ENCODE results near the gene PIM2. TPM values are rescaled to one million over a fixed set of nuclear protein-coding genes. Genes with fewer than 3 reads are reported as not detected.

PIM2 gene
- total and polyA plus RNA-seq, 2 experiments from 2014 or later = 11.5 to 16.8 TPM

DNA sequence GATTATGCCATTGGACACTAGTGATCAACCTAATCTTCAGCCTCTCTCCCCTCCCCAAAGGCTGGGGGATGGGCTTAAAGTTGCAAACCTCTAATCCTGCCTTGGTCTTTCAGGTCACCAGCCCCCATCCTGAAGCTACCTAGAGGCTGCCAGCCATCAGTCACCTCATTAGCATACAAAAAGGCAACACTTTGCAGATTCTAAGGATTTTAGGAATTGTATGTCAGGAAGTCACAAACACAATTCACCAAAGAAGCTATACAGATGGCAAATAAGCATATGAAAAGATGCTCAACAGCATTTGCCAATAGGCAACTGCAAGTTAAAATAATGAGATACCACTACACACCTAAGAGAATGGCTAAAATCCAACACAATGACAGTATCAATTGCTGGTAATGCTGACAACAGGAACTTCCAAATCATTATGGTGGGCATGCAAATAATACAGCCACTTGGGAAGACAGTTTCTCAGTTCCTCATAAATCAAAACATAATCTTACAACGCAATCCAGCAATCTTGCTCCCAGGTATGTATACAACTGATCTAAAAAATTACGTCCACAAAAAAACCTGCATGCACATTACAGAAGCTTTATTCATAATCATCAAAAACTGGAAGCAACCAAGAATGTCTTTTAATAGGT, 9.0 kb upstream of the PIM2 start:
- no peak overlapping the region for H3K27ac ChIP-seq
- TF ChIP-seq EZH2 (IDR thresholded peaks at IDR 0.05; ENCODE audit: borderline replicate concordance) (no peak), EZH2phosphoT487 (IDR thresholded peaks at IDR 0.05; ENCODE audit: low read depth, severe bottlenecking, unreplicated experiment) (no peak)
- TF ChIP-seq, protein P1, sequence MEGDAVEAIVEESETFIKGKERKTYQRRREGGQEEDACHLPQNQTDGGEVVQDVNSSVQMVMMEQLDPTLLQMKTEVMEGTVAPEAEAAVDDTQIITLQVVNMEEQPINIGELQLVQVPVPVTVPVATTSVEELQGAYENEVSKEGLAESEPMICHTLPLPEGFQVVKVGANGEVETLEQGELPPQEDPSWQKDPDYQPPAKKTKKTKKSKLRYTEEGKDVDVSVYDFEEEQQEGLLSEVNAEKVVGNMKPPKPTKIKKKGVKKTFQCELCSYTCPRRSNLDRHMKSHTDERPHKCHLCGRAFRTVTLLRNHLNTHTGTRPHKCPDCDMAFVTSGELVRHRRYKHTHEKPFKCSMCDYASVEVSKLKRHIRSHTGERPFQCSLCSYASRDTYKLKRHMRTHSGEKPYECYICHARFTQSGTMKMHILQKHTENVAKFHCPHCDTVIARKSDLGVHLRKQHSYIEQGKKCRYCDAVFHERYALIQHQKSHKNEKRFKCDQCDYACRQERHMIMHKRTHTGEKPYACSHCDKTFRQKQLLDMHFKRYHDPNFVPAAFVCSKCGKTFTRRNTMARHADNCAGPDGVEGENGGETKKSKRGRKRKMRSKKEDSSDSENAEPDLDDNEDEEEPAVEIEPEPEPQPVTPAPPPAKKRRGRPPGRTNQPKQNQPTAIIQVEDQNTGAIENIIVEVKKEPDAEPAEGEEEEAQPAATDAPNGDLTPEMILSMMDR (IDR thresholded peaks at IDR 0.05; ENCODE audit: poor library complexity) = no peak
- H3K79me2 ChIP-seq = no peaks in the 10 kb centered on the region
- 66% methylated on average over 2 of the region's 2 CpGs for WGBS (ENCODE audit: low lambda C conversion rate, missing lambda C conversion rate)
- H3K4me1 ChIP-seq (ENCODE audit: insufficient read depth) = no peaks in the 10 kb centered on the region
- DNase-seq (ENCODE audit: low spot score) = no peak
- H2AFZ ChIP-seq = no peak overlapping the region
- H3K9me2 ChIP-seq (replicated peaks; ENCODE audit: insufficient read depth) = no peaks in the 10 kb centered on the region
- H3K36me3 ChIP-seq (replicated peaks; ENCODE audit: insufficient read depth, low read depth) = no peaks in the 10 kb centered on the region
- H4K20me1 ChIP-seq (ENCODE audit: insufficient read depth, poor library complexity, severe bottlenecking) = no peaks in the 10 kb centered on the region
- no peak overlapping the region for H3K4me2 ChIP-seq
- no peaks in the 10 kb centered on the region for H3K9me3 ChIP-seq (ENCODE audit: low read depth)
- no peak overlapping the region for H3K4me3 ChIP-seq
- no peaks in the 10 kb centered on the region for H3K27me3 ChIP-seq

DNA sequence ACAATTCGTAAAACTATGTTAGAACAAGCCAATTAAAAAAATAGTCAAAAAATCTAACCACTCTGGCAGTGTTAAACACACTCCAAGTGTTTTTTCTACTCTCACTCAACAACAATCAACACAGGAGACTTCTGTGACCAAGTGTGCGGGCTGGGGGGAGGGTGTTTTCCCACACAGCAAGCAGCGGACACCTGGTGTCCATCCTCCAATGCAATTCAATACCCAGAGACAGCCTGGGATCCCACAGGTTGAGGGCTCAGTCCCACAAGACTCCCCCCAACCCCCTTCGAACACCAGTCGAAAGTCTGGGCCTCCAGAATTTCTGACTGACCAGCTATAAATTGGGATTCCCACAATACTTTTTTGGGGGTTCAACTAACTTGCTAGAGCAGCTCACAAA, 8.3 kb upstream of the PIM2 start:
- Histone ChIP-seq H3K4me2 (no peak overlapping the region), H3K79me2 (no peaks in the 10 kb centered on the region), H2AFZ (no peak overlapping the region), H3K9me3 (ENCODE audit: low read depth) (no peaks in the 10 kb centered on the region), H4K20me1 (ENCODE audit: insufficient read depth, poor library complexity, severe bottlenecking) (no peaks in the 10 kb centered on the region), H3K4me3 (no peak overlapping the region), H3K27me3 (no peaks in the 10 kb centered on the region), H3K27ac (no peak overlapping the region), H3K36me3 (replicated peaks; ENCODE audit: insufficient read depth, low read depth) (no peaks in the 10 kb centered on the region), H3K4me1 (ENCODE audit: insufficient read depth) (no peaks in the 10 kb centered on the region), H3K9me2 (replicated peaks; ENCODE audit: insufficient read depth) (no peaks in the 10 kb centered on the region)
- no peak for DNase-seq (ENCODE audit: low spot score)
- WGBS (ENCODE audit: low lambda C conversion rate, missing lambda C conversion rate) = 74% methylated on average over 5 of the region's 5 CpGs
- TF ChIP-seq, protein P1 (IDR thresholded peaks at IDR 0.05; ENCODE audit: poor library complexity) = no peak
- TF ChIP-seq EZH2phosphoT487 (IDR thresholded peaks at IDR 0.05; ENCODE audit: low read depth, severe bottlenecking, unreplicated experiment) (no peak), EZH2 (IDR thresholded peaks at IDR 0.05; ENCODE audit: borderline replicate concordance) (no peak)

DNA sequence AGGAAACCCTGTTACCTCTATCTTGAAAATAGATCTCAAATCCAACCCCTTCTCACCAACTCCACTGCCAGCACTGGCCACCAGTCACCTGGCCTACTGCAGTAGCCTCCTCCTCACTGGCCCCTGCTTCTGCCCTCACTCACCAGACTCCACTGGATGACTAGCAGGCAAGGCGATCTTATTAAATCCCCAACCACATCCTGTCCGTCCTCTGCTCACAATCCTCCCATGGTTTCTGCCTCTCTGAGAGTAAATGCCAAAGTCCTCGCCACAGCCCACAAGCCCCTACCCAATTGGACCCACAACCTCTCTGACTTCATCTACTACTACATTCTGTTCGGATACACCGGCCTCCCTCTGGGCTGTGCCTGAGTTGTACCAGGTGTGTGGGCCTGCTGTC, 5.4 kb upstream of the PIM2 start:
- no peaks in the 10 kb centered on the region for H3K4me1 ChIP-seq (ENCODE audit: insufficient read depth)
- H4K20me1 ChIP-seq (ENCODE audit: insufficient read depth, poor library complexity, severe bottlenecking) = no peaks in the 10 kb centered on the region
- H2AFZ ChIP-seq = no peak overlapping the region
- no peaks in the 10 kb centered on the region for H3K9me2 ChIP-seq (replicated peaks; ENCODE audit: insufficient read depth)
- WGBS (ENCODE audit: low lambda C conversion rate, missing lambda C conversion rate) = 93% methylated on average over 5 of the region's 5 CpGs
- no peaks in the 10 kb centered on the region for H3K36me3 ChIP-seq (replicated peaks; ENCODE audit: insufficient read depth, low read depth)
- no peak for DNase-seq (ENCODE audit: low spot score)
- no peaks in the 10 kb centered on the region for H3K9me3 ChIP-seq (ENCODE audit: low read depth)
- TF ChIP-seq EZH2 (IDR thresholded peaks at IDR 0.05; ENCODE audit: borderline replicate concordance) (no peak), EZH2phosphoT487 (IDR thresholded peaks at IDR 0.05; ENCODE audit: low read depth, severe bottlenecking, unreplicated experiment) (no peak)
- TF ChIP-seq, protein P1 (IDR thresholded peaks at IDR 0.05; ENCODE audit: poor library complexity) = no peak
- H3K79me2 ChIP-seq = no peaks in the 10 kb centered on the region
- H3K4me3 ChIP-seq = no peak overlapping the region
- H3K4me2 ChIP-seq = no peak overlapping the region
- no peak overlapping the region for H3K27ac ChIP-seq
- no peaks in the 10 kb centered on the region for H3K27me3 ChIP-seq

Measured in hepatocyte (in vitro differentiated cells).